NK-92 treated with Interleukin-12 subunit alpha and Interleukin-12 subunit beta, amount 100 ng/mL, for 24 hours (cell line): ENCODE data around the gene SCN3A.

Experiments used
- DNase-seq: peaks from one replicate; lab custom pipeline; 2025; lab: John Stamatoyannopoulos, UW

The SCN3A gene

GRCh38 chr2:165191096-165191728 lies 12.6 kb downstream of the SCN3A start:
- no peak for DNase-seq

- DNase-seq = no peak
These were observed 18.2 kb downstream of the SCN3A start for GRCh38 chr2:165185633-165186032.

DNA sequence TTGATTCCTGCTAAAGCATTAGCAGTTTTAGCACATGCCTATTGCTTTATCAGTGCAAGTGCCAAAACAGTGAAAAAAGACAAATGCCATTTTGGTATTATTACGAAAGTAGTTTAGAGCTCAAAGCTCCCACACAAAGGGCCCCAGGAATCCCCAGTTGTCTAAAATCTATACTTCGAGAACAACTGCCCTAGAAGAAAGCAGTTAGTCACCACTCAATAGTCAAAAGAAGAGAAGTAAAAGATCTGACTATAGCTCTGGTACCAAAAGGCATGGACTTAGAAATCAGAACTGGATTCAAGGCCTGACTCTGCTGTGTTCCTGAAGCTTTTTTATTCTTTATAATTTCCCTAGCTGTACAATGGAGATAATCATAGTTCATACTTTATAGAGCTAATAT lies 21.8 kb downstream of the SCN3A start:
- DNase-seq = no peak

DNA sequence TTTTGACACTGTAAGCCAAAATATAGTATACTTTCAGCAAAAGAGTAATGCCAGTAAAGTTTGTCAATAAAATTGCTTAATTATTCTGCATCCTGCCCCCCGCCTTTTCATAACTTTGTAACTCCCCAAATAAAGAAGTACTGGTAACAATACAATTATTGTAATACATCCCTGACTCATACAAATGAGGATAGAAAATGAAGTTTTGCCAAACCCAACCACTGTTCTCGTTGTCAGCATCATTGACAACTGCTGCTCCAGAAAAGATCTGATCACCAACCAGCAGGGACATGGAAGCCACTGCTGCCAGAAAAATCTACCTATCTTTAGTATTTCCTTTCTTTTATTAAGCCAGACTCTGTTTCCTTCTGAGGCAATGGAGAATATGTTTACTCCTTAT lies 27.1 kb downstream of the SCN3A start:
- no peak for DNase-seq

DNA sequence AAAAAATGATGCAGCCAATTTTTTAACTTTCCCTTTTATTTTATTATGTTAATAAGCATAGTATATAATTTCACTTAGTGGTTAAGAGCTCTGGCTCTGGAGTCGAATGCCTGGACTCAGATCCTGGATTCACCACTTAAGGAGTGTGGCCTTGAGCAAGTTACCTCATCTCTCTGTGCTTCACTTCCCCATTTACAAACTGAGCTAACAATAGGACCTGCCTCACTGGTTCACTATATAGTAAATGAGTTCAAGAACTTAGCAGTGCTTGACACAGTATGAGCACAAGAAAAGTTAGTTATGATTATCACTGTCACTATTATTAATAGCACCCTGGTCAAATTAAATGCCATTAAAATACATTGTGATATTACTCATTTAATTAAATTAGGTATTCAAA lies 30.6 kb downstream of the SCN3A start:
- DNase-seq = no peak

DNA sequence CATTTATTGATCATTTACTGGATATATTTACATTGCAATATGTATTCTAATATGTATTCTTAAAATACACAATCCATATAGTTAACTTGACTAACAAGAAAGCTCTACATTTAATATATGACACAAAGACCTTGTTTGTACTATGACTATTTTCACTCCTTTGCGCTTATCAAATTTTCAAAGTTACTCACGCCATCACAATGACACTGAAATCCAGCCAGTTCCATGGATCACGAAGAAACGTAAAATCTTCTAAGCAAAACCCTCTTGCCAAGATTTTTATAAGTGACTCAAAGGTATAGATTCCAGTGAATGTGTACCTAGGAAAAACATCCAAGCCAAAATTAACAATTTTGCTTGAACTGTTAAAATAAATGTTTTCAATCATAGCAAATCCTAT lies 39.6 kb downstream of the SCN3A start:
- no peak for DNase-seq

- DNase-seq = no peak
These were observed 40.1 kb downstream of the SCN3A start for GRCh38 chr2:165163761-165164160.

GRCh38 chr2:165162466-165162865 lies 41.4 kb downstream of the SCN3A start:
- no peak for DNase-seq

GRCh38 chr2:165161510-165161909 lies 42.3 kb downstream of the SCN3A start:
- DNase-seq = no peak

DNA sequence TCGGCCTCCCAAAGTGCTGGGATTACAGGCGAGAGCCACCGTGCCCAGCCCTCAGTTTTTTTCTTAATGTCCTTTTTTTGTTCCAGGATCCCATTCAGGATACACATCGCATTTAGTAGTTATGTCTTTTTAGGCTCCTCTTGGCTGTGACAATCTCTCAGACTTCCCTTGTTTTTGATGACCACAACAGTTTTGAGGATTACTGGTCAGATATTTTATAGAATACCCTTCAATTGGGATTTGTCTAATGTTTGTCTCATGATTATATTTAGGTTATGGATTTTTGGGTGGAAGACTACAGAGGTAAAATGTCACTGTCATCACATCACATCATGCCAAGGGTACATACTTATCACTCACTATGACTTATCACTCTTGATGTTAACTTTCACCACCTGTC lies 46.7 kb downstream of the SCN3A start:
- DNase-seq = no peak

DNA sequence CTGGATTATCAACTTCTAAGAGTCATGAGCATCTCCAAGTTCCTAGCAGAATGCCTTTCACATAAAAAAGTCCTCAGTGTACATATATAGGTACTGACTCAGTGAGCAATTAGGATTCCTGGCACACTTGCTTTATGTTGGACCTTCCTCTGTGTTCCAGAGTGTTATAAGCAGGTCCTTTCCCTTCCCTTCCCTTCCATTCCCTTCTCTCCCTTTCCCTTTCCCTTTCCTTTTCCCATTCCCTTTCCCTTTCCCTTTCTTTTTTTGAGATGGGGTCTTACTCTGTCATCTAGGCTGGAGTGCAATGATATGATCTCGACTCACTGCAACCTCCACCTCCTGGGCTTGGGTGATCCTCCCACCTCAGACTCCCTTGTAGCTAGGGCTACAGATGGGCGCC lies 48.7 kb downstream of the SCN3A start:
- no peak for DNase-seq

- DNase-seq = no peak
These were observed 54.4 kb downstream of the SCN3A start for GRCh38 chr2:165149439-165149838.

GRCh38 chr2:165147186-165148045 lies 56.4 kb downstream of the SCN3A start:
- DNase-seq = no peak

DNA sequence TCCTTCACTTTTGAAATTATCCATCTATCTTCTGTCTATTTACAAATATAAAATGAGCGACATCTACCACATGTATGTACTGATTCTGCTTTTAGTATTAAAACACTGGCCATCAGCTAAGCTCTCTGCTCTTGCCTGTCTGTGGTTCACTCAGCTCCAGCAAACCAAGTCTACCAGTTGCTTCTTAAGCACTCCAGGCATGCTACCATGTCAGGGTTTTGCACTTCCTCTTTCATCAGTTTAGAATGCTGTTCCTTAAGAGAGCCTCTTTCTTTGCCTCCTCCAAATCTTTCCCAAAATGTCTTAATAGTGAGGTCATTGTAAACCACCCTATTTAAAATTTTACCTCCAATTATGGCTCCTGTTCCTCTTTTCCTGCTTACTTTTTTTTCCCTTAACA lies 59.5 kb downstream of the SCN3A start:
- DNase-seq = no peak

GRCh38 chr2:165141601-165142354 lies 62.1 kb downstream of the SCN3A start:
- DNase-seq = no peak

- DNase-seq = no peak
These were observed 77.6 kb downstream of the SCN3A start for GRCh38 chr2:165126244-165126643.

- no peak for DNase-seq
These were observed 81.3 kb downstream of the SCN3A start for GRCh38 chr2:165122521-165122920.

GRCh38 chr2:165120740-165121467 lies 82.9 kb downstream of the SCN3A start:
- no peak for DNase-seq

DNA sequence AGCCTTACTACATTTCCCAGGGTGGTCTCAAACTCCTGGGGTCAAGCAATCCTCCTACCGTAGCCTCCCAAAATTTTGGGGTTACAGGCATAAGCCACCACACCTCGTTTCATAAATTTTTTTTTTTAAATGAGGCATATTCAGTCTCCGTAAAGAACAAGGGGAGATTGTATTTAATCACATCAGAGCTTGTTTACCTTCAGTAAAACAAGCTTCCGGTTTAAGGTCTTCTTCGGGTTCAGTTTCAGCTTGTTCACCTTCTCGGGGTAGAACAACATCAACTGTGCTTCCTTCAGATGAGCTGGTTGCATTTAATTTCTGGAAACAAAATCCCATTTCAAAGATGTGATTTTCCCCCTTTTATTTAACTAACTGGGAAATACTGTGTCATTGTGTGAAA lies 88.6 kb downstream of the SCN3A start:
- no peak for DNase-seq

DNA sequence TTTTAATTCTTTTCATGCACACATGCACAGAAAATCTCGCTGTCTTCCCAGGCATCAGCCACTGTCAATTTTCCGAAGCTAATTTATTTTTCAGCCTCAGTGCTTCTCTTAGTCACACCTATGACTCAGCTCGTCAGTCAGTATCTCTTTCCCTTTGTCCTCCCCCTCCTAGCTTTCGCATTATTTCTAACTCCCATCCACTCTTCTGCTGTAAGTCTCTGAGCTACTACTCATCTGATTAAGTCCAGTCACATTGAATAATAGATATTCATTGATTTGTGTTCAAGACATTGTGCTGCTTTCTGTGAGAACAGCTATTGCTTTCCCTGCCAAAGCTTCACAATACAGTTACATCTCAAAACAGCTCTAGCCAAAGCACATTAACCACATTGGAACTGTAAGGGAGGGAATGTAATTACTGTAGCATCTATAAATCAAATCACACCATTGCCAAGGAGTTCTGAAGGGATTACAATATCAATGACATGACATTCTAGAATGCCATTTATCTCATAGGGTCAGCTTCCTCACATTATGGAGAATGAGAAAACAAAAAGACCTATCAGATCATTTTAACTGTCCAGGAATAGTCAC lies 89.4 kb downstream of the SCN3A start:
- DNase-seq = no peak

DNA sequence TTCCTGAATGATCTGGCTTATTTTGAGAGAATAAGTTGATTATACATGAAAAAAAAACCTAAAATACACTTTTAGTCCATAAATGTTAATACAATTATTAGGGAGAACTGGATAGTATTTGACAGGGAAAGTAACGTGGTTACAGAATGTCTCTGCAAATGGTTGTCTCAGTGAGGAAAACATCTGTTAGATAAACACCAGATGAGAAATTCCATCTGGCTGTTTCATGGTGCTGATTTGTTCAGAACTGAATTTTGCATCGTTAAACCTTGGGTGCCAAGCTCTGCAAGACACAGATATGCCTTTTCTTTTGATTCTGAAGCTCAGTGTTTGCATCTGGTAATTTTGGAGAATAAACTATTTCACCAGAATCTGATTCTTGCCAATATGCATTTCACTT lies 90.4 kb downstream of the SCN3A start:
- DNase-seq = no peak

DNA sequence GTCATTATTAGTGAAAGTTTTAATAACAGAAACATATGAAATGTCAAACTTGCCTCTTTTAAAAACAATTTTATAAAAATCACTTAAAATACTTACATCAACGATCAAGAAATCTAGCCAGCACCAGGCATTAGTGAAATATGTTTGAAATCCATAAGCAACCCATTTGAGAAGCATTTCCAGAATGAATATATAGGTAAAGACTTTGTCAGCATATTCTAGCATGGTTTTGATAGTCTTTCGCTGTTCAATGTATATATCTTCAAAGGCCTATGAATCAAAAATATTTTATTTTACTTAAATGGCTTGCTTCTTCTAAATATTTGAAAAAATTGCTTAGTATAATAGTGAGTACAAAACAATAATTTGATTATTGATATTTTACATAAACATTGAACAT lies 91.1 kb downstream of the SCN3A start:
- DNase-seq = no peak
